HG03066 (cell line): ENCODE data around the gene SORCS2.

Source experiments
- ATAC-seq: cut with Tn5 transposase; IDR thresholded peaks from one replicate; pipeline ENCODE4 v1.9.1; 2021; ENCODE audit warnings: low read depth; ENCODE audit not compliant: unreplicated experiment

SORCS2 gene

GRCh38 chr4:7299010-7299907 is 106.9 kb downstream of the SORCS2 start:
- ATAC-seq: no peak

GRCh38 chr4:7299908-7300710 is 107.8 kb downstream of the SORCS2 start:
- ATAC-seq: no peak

GRCh38 chr4:7300711-7301095 is 108.4 kb downstream of the SORCS2 start:
- ATAC-seq: no peak

- ATAC-seq: no peak
These were observed 108.9 kb downstream of the SORCS2 start for GRCh38 chr4:7301126-7301785.

GRCh38 chr4:7301846-7302630 is 109.7 kb downstream of the SORCS2 start:
- ATAC-seq: no peak

GRCh38 chr4:7302781-7303404 is 110.6 kb downstream of the SORCS2 start:
- no peak for ATAC-seq

- no peak for ATAC-seq
These were observed 111.2 kb downstream of the SORCS2 start for GRCh38 chr4:7303561-7303960.

- ATAC-seq: no peak
These were observed 112.1 kb downstream of the SORCS2 start for GRCh38 chr4:7304436-7304835.

GRCh38 chr4:7306021-7306965 is 114.0 kb downstream of the SORCS2 start:
- ATAC-seq: no peak

GRCh38 chr4:7306986-7307385 is 114.6 kb downstream of the SORCS2 start:
- no peak for ATAC-seq

- no peak for ATAC-seq
These were observed 115.2 kb downstream of the SORCS2 start for GRCh38 chr4:7307394-7308099.

GRCh38 chr4:7309181-7309580 is 116.8 kb downstream of the SORCS2 start:
- no peak for ATAC-seq

- no peak for ATAC-seq
These were observed 117.5 kb downstream of the SORCS2 start for GRCh38 chr4:7309636-7310390.

GRCh38 chr4:7310451-7310850 is 118.1 kb downstream of the SORCS2 start:
- ATAC-seq: no peak

- ATAC-seq: no peak
These were observed 118.9 kb downstream of the SORCS2 start for GRCh38 chr4:7311205-7311604.

GRCh38 chr4:7312691-7313090 is 120.4 kb downstream of the SORCS2 start:
- no peak for ATAC-seq

- no peak for ATAC-seq
These were observed 121.0 kb downstream of the SORCS2 start for GRCh38 chr4:7313347-7313811.
